Activated naive CD8-positive, alpha-beta T cell treated with anti-CD3 and anti-CD28 coated beads for 36 hours (primary cell): Measurements from ENCODE around the gene TELO2. TPM values are rescaled to one million over a fixed set of nuclear protein-coding genes. Genes with fewer than 3 reads are reported as not detected.
A peak's percentile ranks its signal among the peaks of the same experiment; 100 is the strongest.

ENCODE experiments used
- DNase-seq: peaks from one replicate; pipeline ENCODE4 v3.0.0; 2021
- H3K27ac Mint-ChIP-seq: one replicate; pipeline ENCODE4 v1.8.0; 2022; ENCODE audit warnings: mild to moderate bottlenecking, moderate library complexity, mixed read lengths
- H3K27me3 Mint-ChIP-seq: one replicate; pipeline ENCODE4 v1.8.0; 2022; ENCODE audit warnings: mild to moderate bottlenecking, mixed read lengths
- H3K36me3 Mint-ChIP-seq: one replicate; pipeline ENCODE4 v1.8.0; 2021; ENCODE audit warnings: mild to moderate bottlenecking, mixed read lengths
- H3K4me1 Mint-ChIP-seq: one replicate; pipeline ENCODE4 v1.8.0; 2021; ENCODE audit warnings: mixed read lengths
- H3K4me3 Mint-ChIP-seq: one replicate; pipeline ENCODE4 v1.8.0; 2022; ENCODE audit warnings: mild to moderate bottlenecking, moderate library complexity, mixed read lengths
- H3K9me3 Mint-ChIP-seq: one replicate; pipeline ENCODE4 v1.8.0; 2022; ENCODE audit warnings: mixed read lengths
- total RNA-seq, 2 experiments: library from RNA; stranded (reverse); gene quantifications; one replicate each; pipeline ENCODE4 v1.2.3, GENCODE V29; 2021

TELO2 gene
- total RNA-seq, 2 experiments from 2014 or later, result 82.5 to 82.9 TPM

DNA sequence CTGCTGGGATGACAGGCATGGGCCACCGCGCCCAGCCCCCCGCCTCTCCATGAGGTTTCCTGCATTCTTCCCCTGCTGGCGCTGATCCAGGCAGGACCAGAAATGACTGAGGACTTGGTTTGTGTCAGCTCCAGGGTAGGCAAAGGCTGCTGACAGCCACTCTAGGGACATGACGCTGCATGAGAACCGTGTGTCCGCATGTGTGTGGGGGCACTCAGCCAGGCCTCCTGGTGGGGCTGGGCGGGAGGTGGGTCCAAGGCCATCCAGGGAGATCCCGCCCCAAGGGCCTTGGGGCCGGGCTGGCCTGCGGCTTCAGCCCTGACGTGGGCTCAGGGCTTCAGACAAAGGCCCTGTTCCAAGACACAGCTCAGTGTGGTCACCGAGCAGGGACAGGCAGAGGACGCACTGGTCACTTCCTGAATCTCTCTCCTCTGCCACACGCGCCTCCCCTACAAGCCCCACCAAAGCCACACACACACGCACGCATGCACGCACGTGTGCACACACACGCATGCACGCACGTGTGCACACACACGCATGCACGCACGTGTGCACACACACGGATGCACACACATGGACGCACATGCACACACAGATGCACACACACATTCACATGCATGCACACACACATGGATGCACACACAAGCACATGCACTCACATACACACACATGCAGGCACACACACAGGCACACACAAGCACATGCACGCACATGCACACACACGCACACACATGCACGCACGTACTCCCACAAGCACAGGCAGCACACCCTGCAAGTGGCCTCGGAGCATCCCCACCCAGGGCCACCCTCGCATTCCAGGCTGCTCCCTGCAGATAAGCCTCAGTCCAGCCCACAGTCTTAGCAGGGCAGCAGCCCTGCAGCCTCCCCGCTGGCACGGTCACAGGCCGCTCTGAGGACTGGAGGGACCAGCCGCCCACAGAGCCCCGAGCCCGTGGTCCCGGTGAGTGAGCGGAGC lies 35.0 kb downstream of the TELO2 start:
- peaks cover 19% of the 10 kb centered on the region for H3K4me1 Mint-ChIP-seq
- H3K27me3 Mint-ChIP-seq, result no peaks in the 10 kb centered on the region

DNA sequence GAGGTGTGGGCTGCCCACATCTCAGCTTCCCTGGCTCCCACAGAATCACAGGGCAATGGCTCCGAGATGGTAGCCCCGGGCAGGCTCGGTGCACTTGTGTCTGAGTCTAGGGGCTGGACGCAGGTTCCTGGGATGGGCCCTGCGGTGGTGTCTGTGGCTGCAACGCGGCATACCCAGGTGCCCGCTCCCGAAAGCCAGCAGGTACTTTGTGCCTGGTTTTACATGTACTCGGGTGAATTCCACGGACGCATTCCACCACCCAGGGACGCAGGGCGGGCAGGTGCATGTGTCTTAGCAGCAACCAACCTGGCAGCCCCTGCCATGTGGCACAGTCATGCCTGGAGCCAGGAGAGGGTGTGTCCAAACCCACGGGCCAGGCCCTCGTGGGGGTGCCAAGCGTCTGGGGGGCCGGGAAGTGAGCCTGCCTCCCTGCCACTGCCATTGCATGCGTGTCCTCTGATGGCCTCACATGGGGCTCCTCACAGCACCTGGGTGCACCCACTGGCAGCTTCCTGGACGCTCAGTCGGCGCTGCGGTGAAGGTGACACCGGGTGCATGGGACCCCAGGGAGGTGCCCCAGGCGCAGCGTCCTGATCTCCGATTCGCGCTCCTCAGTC lies 35.9 kb downstream of the TELO2 start:
- Mint-ChIP-seq H3K4me1 (peaks cover 19% of the 10 kb centered on the region), H3K36me3 (no peaks in the 10 kb centered on the region), H3K27ac (no peak overlapping the region), H3K27me3 (no peaks in the 10 kb centered on the region), H3K9me3 (no peaks in the 10 kb centered on the region), H3K4me3 (no peak overlapping the region)
- no peak for DNase-seq

More for the DNA sequence above, 35.0 kb downstream of the TELO2 start:
- no peak for DNase-seq
- H3K4me3 Mint-ChIP-seq, result no peak overlapping the region
- no peak overlapping the region for H3K27ac Mint-ChIP-seq
- H3K36me3 Mint-ChIP-seq, result no peaks in the 10 kb centered on the region
- H3K9me3 Mint-ChIP-seq, result no peaks in the 10 kb centered on the region

GRCh38 chr16:1530349-1530882 lies 37.3 kb downstream of the TELO2 start:
- Mint-ChIP-seq H3K27ac (no peak overlapping the region), H3K4me3 (no peak overlapping the region), H3K36me3 (peaks cover 10% of the 10 kb centered on the region), H3K27me3 (no peaks in the 10 kb centered on the region), H3K9me3 (no peaks in the 10 kb centered on the region), H3K4me1 (peaks cover 18% of the 10 kb centered on the region)
- no peak for DNase-seq

DNA sequence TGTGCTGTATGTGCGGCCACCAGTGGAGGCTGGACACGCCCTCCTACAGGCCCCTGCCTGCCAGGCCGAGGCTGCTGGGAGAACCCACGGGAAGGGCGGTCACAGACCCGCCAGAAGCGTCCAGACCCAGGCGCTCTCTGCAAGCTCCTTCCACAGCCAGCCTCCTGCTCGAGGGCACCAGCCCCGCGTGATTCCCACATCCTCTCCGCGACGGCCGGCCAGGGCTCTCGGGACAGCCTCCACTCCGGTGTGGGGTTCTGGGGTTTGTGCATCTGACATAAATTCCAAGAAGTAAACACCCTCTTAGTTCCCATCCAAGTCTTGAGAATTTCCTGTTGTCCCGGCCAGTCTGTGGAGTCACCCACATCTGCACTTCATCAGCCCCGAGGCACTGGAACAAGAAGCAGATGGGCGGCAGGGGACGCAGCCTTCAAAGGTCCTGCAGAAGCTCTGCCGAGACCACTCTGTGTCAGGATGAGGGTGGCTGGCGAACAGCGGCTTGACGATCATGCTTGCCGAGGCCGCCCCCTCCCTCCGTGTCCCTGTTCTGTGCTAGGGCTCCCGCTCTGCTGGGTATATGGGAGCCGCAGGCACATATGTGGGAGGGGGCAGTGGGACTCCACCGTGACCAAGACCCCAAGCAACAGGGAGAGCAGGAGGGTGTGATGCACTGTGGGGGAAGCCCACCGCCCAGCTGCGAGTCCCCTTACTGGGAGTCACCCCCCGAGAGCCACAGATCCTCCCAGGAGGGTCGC lies 37.9 kb downstream of the TELO2 start:
- peaks cover 13% of the 10 kb centered on the region for H3K4me1 Mint-ChIP-seq
- no peak for DNase-seq
- H3K27me3 Mint-ChIP-seq, result no peaks in the 10 kb centered on the region
- no peak overlapping the region for H3K27ac Mint-ChIP-seq
- no peak overlapping the region for H3K4me3 Mint-ChIP-seq
- H3K36me3 Mint-ChIP-seq, result peaks cover 16% of the 10 kb centered on the region
- H3K9me3 Mint-ChIP-seq, result no peaks in the 10 kb centered on the region

GRCh38 chr16:1531638-1531910 lies 38.4 kb downstream of the TELO2 start:
- Mint-ChIP-seq H3K27ac (no peak overlapping the region), H3K9me3 (no peaks in the 10 kb centered on the region), H3K27me3 (no peaks in the 10 kb centered on the region), H3K4me3 (no peak overlapping the region), H3K4me1 (peaks cover 16% of the 10 kb centered on the region), H3K36me3 (peaks cover 21% of the 10 kb centered on the region)
- DNase-seq, result no peak

GRCh38 chr16:1532081-1532760 lies 39.1 kb downstream of the TELO2 start:
- Mint-ChIP-seq H3K4me3 (peak overlapping the region; percentile 97), H3K27ac (no peak overlapping the region), H3K4me1 (peaks cover 20% of the 10 kb centered on the region), H3K27me3 (no peaks in the 10 kb centered on the region), H3K36me3 (peaks cover 27% of the 10 kb centered on the region), H3K9me3 (no peaks in the 10 kb centered on the region)
- no peak for DNase-seq

DNA sequence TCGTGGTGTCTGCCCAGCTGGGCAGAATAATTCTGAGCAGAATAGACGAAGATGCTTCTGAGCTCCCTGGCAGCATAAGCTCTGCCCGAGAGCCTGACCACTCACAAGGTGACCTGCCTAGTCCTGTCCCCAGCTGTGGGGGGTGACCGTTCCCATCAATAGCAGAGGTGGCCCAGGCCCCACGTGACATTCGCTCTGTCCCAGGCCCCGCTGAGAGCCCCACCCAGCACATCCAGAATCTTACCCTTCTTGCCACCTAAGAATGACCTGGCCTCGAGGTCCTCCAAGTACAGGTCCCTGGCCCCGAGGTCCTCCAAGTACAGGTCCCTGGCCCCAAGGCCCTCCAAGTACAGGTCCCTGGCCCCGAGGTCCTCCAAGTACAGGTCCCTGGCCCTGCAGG lies 39.6 kb downstream of the TELO2 start:
- no peak for DNase-seq
- Mint-ChIP-seq H3K4me3 (peak overlapping the region; percentile 97), H3K9me3 (no peaks in the 10 kb centered on the region), H3K4me1 (peaks cover 21% of the 10 kb centered on the region), H3K36me3 (peaks cover 32% of the 10 kb centered on the region), H3K27ac (peak overlapping the region; percentile 94), H3K27me3 (no peaks in the 10 kb centered on the region)

GRCh38 chr16:1533443-1533951 lies 40.3 kb downstream of the TELO2 start, which contains the start of gene TMEM204:
TMEM204 (plus strand) TSS chr16:1533666; CDS start chr16:1534276, 610 bp downstream.
- Mint-ChIP-seq H3K36me3 (peaks cover 38% of the 10 kb centered on the region), H3K9me3 (no peaks in the 10 kb centered on the region), H3K27me3 (no peaks in the 10 kb centered on the region), H3K4me3 (peak within 1 kb of the TSS; percentile 97), H3K27ac (peak within 1 kb of the TSS; percentile 94), H3K4me1 (peaks cover 25% of the 10 kb centered on the region)
- peak; percentile 53 for DNase-seq

- Mint-ChIP-seq H3K4me3 (peak overlapping the region; percentile 97), H3K4me1 (peaks cover 28% of the 10 kb centered on the region), H3K9me3 (no peaks in the 10 kb centered on the region), H3K36me3 (peaks cover 41% of the 10 kb centered on the region), H3K27me3 (no peaks in the 10 kb centered on the region), H3K27ac (peak overlapping the region; percentile 94)
- peak; percentile 44 for DNase-seq
Observed at GRCh38 chr16:1534021-1535020, 41.2 kb downstream of the TELO2 start.

DNA sequence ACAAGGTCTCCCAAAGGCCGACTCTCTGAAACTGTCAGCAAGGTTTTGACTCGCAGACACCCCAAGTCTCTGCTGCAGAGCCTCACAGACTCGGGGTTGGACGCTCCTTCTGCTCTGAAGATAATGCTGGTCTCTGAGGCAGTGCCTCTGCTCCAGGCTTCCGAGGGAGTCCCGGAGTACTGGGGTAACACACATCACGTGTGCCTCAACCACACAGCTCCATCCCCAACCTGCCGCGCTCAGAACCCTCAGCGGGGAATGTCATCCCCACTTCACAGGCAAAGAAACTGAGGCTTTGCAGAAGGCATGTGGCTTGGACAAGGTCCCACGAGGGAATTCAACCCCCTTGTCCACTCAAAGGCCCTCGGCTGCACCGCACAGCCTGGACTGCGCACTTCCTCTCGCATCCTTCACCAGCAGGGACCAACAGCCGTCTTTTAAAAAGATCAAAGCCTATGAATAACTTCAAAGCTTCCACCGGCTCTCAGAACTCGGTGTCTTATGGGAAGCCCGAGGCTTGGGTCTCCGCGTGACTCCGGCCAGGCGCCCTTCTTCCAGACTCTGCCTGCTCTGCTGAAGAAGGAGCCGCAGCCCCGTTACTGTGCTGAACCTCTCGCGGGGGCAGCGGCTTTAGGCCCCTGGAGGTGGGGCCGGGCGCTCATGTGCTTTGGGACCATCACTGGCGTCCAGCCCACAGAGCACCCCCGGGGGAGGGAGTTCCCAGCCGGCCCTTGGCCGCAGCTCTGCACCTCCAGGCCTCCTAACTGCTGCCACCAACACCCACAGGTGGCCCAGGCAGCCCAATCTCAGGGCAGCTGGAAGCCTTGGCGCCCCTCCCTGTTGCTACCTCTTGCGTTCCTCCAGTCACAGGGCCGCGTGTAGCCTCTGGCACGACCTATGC lies 42.5 kb downstream of the TELO2 start:
- peak; percentile 65 for DNase-seq
- peak overlapping the region; percentile 94 for H3K27ac Mint-ChIP-seq
- peaks cover 36% of the 10 kb centered on the region for H3K4me1 Mint-ChIP-seq
- H3K27me3 Mint-ChIP-seq, result no peaks in the 10 kb centered on the region
- no peaks in the 10 kb centered on the region for H3K9me3 Mint-ChIP-seq
- H3K4me3 Mint-ChIP-seq, result peak overlapping the region; percentile 97
- H3K36me3 Mint-ChIP-seq, result peaks cover 42% of the 10 kb centered on the region

- no peaks in the 10 kb centered on the region for H3K9me3 Mint-ChIP-seq
- DNase-seq, result no peak
- peak overlapping the region; percentile 97 for H3K4me3 Mint-ChIP-seq
- H3K27me3 Mint-ChIP-seq, result no peaks in the 10 kb centered on the region
- peak overlapping the region; percentile 94 for H3K27ac Mint-ChIP-seq
- peaks cover 42% of the 10 kb centered on the region for H3K36me3 Mint-ChIP-seq
- H3K4me1 Mint-ChIP-seq, result peaks cover 40% of the 10 kb centered on the region
Observed at GRCh38 chr16:1536601-1537000, 43.4 kb downstream of the TELO2 start.

GRCh38 chr16:1537138-1537577 lies 44.0 kb downstream of the TELO2 start:
- Mint-ChIP-seq H3K27me3 (no peaks in the 10 kb centered on the region), H3K4me1 (peaks cover 45% of the 10 kb centered on the region), H3K36me3 (peaks cover 42% of the 10 kb centered on the region)

More at GRCh38 chr16:1537138-1537577, 44.0 kb downstream of the TELO2 start:
- peak; percentile 45 for DNase-seq
- H3K27ac Mint-ChIP-seq, result peak overlapping the region; percentile 94
- H3K4me3 Mint-ChIP-seq, result peak overlapping the region; percentile 97
- no peaks in the 10 kb centered on the region for H3K9me3 Mint-ChIP-seq
